Thoracic aorta (tissue), 2 donors: ENCODE results near the gene FUT8. TPM values are rescaled to one million over a fixed set of nuclear protein-coding genes. Genes with fewer than 3 reads are reported as not detected.

Experiments used
- ATAC-seq: fragments of 150-250 bp; one replicate; pipeline ENCODE4 v1.8.0; 2017; ENCODE audit warnings: low read depth; ENCODE audit not compliant: insufficient number of reproducible peaks, low FRiP score
- DNase-seq: peaks from one replicate; pipeline ENCODE4 v3.0.0-alpha.2; 2020; ENCODE audit warnings: low spot score
- H3K27ac ChIP-seq, 2 donors: fragments of 200-600 bp; sonication (generic); 1 replicate in 1 of 2; 2 replicates in 1 of 2; pipeline ENCODE4 v1.5.1; 2016; ENCODE audit warnings: mild to moderate bottlenecking in 2 of 2, moderate library complexity in 2 of 2
- H3K27me3 ChIP-seq: fragments of 200-600 bp; sonication (generic); replicated peaks from 2 replicates; pipeline ENCODE4 v1.6.0; 2016; ENCODE audit warnings: mild to moderate bottlenecking; ENCODE audit not compliant: insufficient read depth
- H3K36me3 ChIP-seq: fragments of 200-600 bp; sonication (generic); one replicate; pipeline ENCODE4 v1.5.1; 2016
- H3K4me1 ChIP-seq, 2 donors: fragments of 200-600 bp; sonication (generic); 1 replicate in 1 of 2; 2 replicates in 1 of 2; pipeline versions ENCODE4 v1.5.1 to v1.6.0; 2016; ENCODE audit warnings: low read depth in 2 of 2, mild to moderate bottlenecking in 1 of 2; ENCODE audit not compliant: control insufficient read depth in 1 of 2
- H3K4me3 ChIP-seq: fragments of 200-600 bp; sonication (generic); 2 replicates; pipeline ENCODE4 v1.5.1; 2016; ENCODE audit warnings: mild to moderate bottlenecking
- H3K9me3 ChIP-seq: fragments of 200-600 bp; sonication (generic); 2 replicates; pipeline ENCODE4 v1.5.1; 2016
- CTCF ChIP-seq: fragments of 200-600 bp; sonication (generic); IDR thresholded peaks from one replicate; pipeline ENCODE4 v1.5.1; 2019; ENCODE audit warnings: antibody characterized with exemption
- total RNA-seq, 2 donors: library from RNA; depleted of rRNA; stranded (reverse); fragments of >200 nt; gene quantifications; one replicate each; pipeline versions ENCODE4 v1.1.0 to v1.2.3, GENCODE V29; 2016

Gene FUT8
- total RNA-seq, 2 donors from 2014 or later = 22.3 to 23.4 TPM

GRCh38 chr14:65729566-65729965, 317.0 kb downstream of the FUT8 start:
- DNase-seq = no peak
- ATAC-seq = no peak
- TF ChIP-seq CTCF = no peak

GRCh38 chr14:65731933-65732506, 319.5 kb downstream of the FUT8 start:
- H3K27me3 ChIP-seq = no peaks in the 10 kb centered on the region
- H3K36me3 ChIP-seq = no peaks in the 10 kb centered on the region
- DNase-seq = no peak
- peaks cover 0 to 11% of the 10 kb centered on the region in 2 donors for H3K4me1 ChIP-seq
- no peaks in the 10 kb centered on the region for H3K9me3 ChIP-seq
- no peak overlapping the region for H3K27ac ChIP-seq
- TF ChIP-seq CTCF = no peak
- no peak overlapping the region for H3K4me3 ChIP-seq
- ATAC-seq = no peak

More at GRCh38 chr14:65729566-65729965, 317.0 kb downstream of the FUT8 start:
- Histone ChIP-seq H3K4me1 (peaks cover 0 to 11% of the 10 kb centered on the region in 2 donors), H3K9me3 (no peaks in the 10 kb centered on the region), H3K36me3 (no peaks in the 10 kb centered on the region), H3K27me3 (no peaks in the 10 kb centered on the region), H3K4me3 (no peak overlapping the region), H3K27ac (no peak overlapping the region)

- DNase-seq (no peak), ATAC-seq (no peak)
- H3K27ac ChIP-seq = no peak overlapping the region
- H3K9me3 ChIP-seq = no peaks in the 10 kb centered on the region
- H3K36me3 ChIP-seq = peaks cover 6% of the 10 kb centered on the region
- no peaks in the 10 kb centered on the region for H3K27me3 ChIP-seq
- H3K4me1 ChIP-seq = no peaks in the 10 kb centered on the region
- TF ChIP-seq CTCF = no peak
- H3K4me3 ChIP-seq = no peak overlapping the region
Measured at GRCh38 chr14:65738339-65738738, 325.8 kb downstream of the FUT8 start.

GRCh38 chr14:65745396-65746190, 333.1 kb downstream of the FUT8 start:
- ATAC-seq = no peak
- no peak for DNase-seq
- Histone ChIP-seq H3K27me3 (no peaks in the 10 kb centered on the region), H3K4me3 (no peak overlapping the region), H3K4me1 (no peaks in the 10 kb centered on the region), H3K27ac (no peak overlapping the region), H3K36me3 (peaks cover 6% of the 10 kb centered on the region), H3K9me3 (no peaks in the 10 kb centered on the region)
- no peak for TF ChIP-seq CTCF

GRCh38 chr14:65748796-65749195, 336.3 kb downstream of the FUT8 start:
- no peaks in the 10 kb centered on the region for H3K4me1 ChIP-seq
- H3K27me3 ChIP-seq = no peaks in the 10 kb centered on the region
- H3K36me3 ChIP-seq = no peaks in the 10 kb centered on the region
- no peak overlapping the region for H3K27ac ChIP-seq
- no peak overlapping the region for H3K4me3 ChIP-seq
- H3K9me3 ChIP-seq = no peaks in the 10 kb centered on the region
- ATAC-seq (no peak), DNase-seq (no peak)
- no peak for TF ChIP-seq CTCF
